Activated naive CD4-positive, alpha-beta T cell treated with anti-CD3 and anti-CD28 coated beads for 36 hours (primary cell): ENCODE measurements around the gene ITGB4. TPM values are rescaled to one million over a fixed set of nuclear protein-coding genes. Genes with fewer than 3 reads are reported as not detected.
A peak's percentile ranks its signal among the peaks of the same experiment; 100 is the strongest.

Experiments used
- CTCF ChIA-PET: fragments of 350-600 bp; sonication (Branson Sonifier 250); formaldehyde crosslinking; loops from one replicate; lab custom pipeline; 2021; ENCODE audit warnings: antibody characterized with exemption; lab: Charles Lee
- DNase-seq: peaks from one replicate; pipeline ENCODE4 v3.0.0-alpha.2; 2020
- H3K27ac Mint-ChIP-seq: one replicate; pipeline ENCODE4 v1.8.0; 2021; ENCODE audit warnings: mild to moderate bottlenecking, mixed read lengths
- H3K27me3 Mint-ChIP-seq: one replicate; pipeline ENCODE4 v1.8.0; 2021; ENCODE audit warnings: low read depth, mixed read lengths
- H3K36me3 Mint-ChIP-seq: one replicate; pipeline ENCODE4 v1.8.0; 2021; ENCODE audit warnings: low read depth, mixed read lengths
- H3K4me1 Mint-ChIP-seq: one replicate; pipeline ENCODE4 v1.8.0; 2021; ENCODE audit warnings: low read depth, mixed read lengths
- H3K4me3 Mint-ChIP-seq: one replicate; pipeline ENCODE4 v1.8.0; 2021; ENCODE audit warnings: mild to moderate bottlenecking, moderate library complexity, mixed read lengths
- H3K9me3 Mint-ChIP-seq: one replicate; pipeline ENCODE4 v1.8.0; 2021; ENCODE audit warnings: mixed read lengths
- intact Hi-C: fragments of 100-400 bp; cut with micrococcal nuclease; formaldehyde crosslinking; loops from one replicate; pipeline ENCODE4 v1.15.1; 2023
- total RNA-seq, 2 experiments: library from RNA; stranded (reverse); gene quantifications; one replicate each; pipeline ENCODE4 v1.2.3, GENCODE V29; 2021

Gene ITGB4
- total RNA-seq, 2 experiments from 2014 or later, result 0.83 to 1.0 TPM

DNA sequence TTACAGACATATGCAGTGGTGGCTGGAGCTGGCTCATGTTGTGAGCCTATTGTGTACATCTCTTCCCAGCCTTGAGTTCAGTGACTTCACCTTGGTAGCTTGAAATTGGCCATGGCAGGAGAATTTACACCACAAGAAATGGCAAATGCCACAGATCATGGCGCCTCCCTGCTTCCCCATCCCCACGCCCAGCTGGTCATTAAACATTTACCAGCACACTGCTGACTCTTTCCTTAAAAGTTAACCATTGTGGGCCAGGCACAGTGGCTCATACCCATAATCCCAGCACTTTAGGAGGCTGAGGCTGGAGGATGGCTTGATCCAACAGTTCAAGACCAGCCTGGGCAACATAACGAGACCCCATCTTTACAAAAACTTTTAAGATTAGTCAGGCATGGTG is 22.6 kb upstream of the ITGB4 start:
- Mint-ChIP-seq H3K36me3 (peaks cover 20% of the 10 kb centered on the region), H3K27me3 (no peaks in the 10 kb centered on the region), H3K4me3 (no peak overlapping the region), H3K9me3 (no peaks in the 10 kb centered on the region), H3K4me1 (no peaks in the 10 kb centered on the region), H3K27ac (no peak overlapping the region)
- no peak for DNase-seq
- CTCF ChIA-PET, result interaction anchor here (0.9 to 1.2 kb wide), 3 partner anchors 50 to 110 kb away, joined by 3 read pairs; no protein-coding TSS in a partner anchor
- intact Hi-C loops, result no loop called here

DNA sequence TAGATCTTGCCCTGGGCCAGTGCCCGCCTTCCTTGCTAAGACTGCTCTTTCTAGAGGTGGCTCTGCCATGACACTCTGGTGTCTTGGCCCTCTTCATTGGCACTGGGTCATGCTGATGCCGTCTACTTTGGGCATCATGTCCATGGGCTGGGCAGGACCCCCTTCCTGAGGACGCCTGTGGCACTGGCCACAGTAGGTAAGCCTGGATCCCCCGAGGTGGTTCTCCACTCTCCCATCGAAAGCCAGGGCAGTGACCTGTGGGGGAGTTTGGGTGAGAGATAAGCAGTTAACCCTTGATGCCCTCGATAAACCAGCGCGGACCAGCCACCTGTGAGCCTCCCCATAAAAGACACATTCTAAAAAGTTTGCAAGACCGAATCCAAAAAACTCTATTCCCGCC is 20.0 kb upstream of the ITGB4 start:
- Mint-ChIP-seq H3K9me3 (no peaks in the 10 kb centered on the region), H3K27me3 (no peaks in the 10 kb centered on the region), H3K27ac (no peak overlapping the region), H3K36me3 (peaks cover 14% of the 10 kb centered on the region), H3K4me3 (no peak overlapping the region), H3K4me1 (no peaks in the 10 kb centered on the region)
- intact Hi-C loops, result no loop called here
- CTCF ChIA-PET, result no interaction called here
- DNase-seq, result no peak

GRCh38 chr17:75703191-75703590 is 18.1 kb upstream of the ITGB4 start:
- intact Hi-C loops, result no loop called here
- Mint-ChIP-seq H3K27ac (no peak overlapping the region), H3K9me3 (no peaks in the 10 kb centered on the region), H3K4me3 (no peak overlapping the region), H3K27me3 (no peaks in the 10 kb centered on the region), H3K4me1 (no peaks in the 10 kb centered on the region), H3K36me3 (peaks cover 19% of the 10 kb centered on the region)
- no peak for DNase-seq
- CTCF ChIA-PET, result interaction anchor here (0.8 to 1.0 kb wide), 3 partner anchors 23 to 71 kb away, joined by 3 to 5 read pairs (median 3); no protein-coding TSS in a partner anchor

DNA sequence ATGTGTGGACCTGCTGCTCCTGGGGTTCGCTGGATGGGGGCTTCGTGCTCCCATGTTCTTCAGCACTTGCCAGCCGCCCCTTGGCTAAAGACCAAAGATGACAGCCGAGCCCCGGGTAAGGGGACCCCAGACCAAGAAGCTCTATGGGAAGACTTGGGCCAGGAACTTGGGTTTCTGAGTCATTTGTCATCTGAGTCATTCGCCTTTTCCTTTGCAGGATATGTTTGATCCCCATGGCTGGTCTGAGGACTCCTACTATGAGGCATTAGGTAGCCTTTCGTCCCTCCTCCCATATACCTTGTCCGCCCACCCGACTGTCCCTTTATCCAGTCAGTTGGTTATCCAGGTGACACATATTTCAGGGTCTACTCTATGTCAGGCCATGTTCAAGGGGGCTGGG is 17.7 kb upstream of the ITGB4 start:
- intact Hi-C loops, result no loop called here
- Mint-ChIP-seq H3K4me3 (no peak overlapping the region), H3K27ac (no peak overlapping the region), H3K36me3 (peaks cover 19% of the 10 kb centered on the region), H3K4me1 (no peaks in the 10 kb centered on the region), H3K9me3 (no peaks in the 10 kb centered on the region), H3K27me3 (no peaks in the 10 kb centered on the region)
- CTCF ChIA-PET, result interaction anchor here (0.8 to 1.0 kb wide), 2 partner anchors 44 to 71 kb away, joined by 3 to 5 read pairs; no protein-coding TSS in a partner anchor
- no peak for DNase-seq

DNA sequence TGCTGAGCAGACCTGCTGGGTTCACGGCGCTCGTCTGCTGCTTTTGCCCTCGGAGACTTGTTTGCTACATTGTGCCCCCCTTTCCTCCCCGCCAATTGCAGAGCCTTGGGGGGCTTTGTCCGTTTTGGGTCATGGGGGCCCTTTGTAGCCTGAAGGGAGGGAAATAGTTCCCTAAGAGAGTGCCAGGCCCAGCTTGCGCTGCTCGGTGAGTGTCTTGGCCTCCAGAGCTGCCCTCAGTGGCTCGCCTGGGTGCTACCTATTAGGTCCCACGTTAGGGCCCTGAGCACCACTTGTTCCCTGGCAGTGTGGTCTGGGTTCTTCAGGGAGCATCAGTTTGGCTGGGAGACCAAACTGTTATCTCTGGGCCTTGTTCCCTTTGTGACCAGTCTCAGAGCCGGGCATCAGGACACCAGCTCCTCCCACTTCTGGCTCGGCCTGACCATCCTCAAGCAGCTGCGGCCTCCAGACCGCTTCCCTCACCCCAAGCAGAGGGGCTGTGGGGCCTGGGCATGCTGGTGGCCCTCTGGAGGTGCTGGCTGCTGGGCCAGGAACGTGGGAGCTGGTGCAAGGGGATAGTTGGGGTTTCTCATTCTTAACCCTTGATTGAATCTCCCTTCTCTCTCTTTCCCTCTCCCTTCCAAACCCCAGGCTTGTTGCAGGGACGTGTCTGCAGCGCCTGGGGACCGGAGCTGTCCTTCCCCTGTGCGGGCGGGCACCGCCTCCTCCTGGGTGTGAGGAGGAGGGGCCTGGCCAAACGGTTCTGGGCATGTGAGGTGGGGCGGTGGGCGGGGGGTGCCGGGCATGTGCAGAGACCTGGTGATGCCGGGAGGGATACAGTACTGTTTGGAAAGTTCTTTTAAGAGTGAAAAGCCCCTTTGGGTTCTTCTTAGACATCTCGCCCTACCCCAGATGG is 16.0 kb upstream of the ITGB4 start:
- Mint-ChIP-seq H3K4me1 (no peaks in the 10 kb centered on the region), H3K27me3 (no peaks in the 10 kb centered on the region), H3K4me3 (no peak overlapping the region), H3K27ac (no peak overlapping the region), H3K9me3 (no peaks in the 10 kb centered on the region), H3K36me3 (peaks cover 15% of the 10 kb centered on the region)
- intact Hi-C loops, result no loop called here
- CTCF ChIA-PET, result no interaction called here
- DNase-seq, result no peak

GRCh38 chr17:75706042-75706728 is 15.1 kb upstream of the ITGB4 start:
- no peak overlapping the region for H3K27ac Mint-ChIP-seq

GRCh38 chr17:75707079-75707571 is 14.1 kb upstream of the ITGB4 start:
- no peak for DNase-seq
- no peaks in the 10 kb centered on the region for H3K4me1 Mint-ChIP-seq
- H3K36me3 Mint-ChIP-seq, result peaks cover 6% of the 10 kb centered on the region
- H3K27ac Mint-ChIP-seq, result no peak overlapping the region
- H3K27me3 Mint-ChIP-seq, result no peaks in the 10 kb centered on the region
- H3K4me3 Mint-ChIP-seq, result no peak overlapping the region
- no peaks in the 10 kb centered on the region for H3K9me3 Mint-ChIP-seq
- CTCF ChIA-PET, result interaction anchor here (1.0 kb wide), 1 partner anchor 41 kb away, joined by 3 read pairs; no protein-coding TSS in a partner anchor
- intact Hi-C loops, result no loop called here

More at GRCh38 chr17:75706042-75706728, 15.1 kb upstream of the ITGB4 start:
- Mint-ChIP-seq H3K4me1 (no peaks in the 10 kb centered on the region), H3K36me3 (peaks cover 9% of the 10 kb centered on the region), H3K27me3 (no peaks in the 10 kb centered on the region), H3K9me3 (no peaks in the 10 kb centered on the region), H3K4me3 (no peak overlapping the region)
- intact Hi-C loops, result no loop called here
- no peak for DNase-seq
- CTCF ChIA-PET, result no interaction called here

DNA sequence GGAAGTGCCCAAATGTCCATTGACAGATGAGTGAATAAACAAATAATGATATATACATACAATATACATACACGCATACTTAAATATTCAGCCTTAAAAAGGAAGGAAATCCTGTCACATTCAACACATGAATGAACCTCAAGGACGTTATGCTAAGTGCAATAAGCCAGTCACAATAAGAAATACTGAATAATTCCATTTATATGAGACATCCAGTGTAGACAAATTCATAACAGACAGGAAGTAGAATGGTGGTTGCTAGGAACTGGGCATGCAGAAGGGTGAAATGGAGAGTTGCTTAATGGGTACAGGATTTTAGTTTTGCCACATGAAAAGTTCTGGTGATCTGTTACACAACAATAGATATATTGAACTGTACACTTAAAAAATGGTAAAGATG is 8.8 kb upstream of the ITGB4 start:
- peaks cover 1% of the 10 kb centered on the region for H3K27me3 Mint-ChIP-seq
- no peak for DNase-seq
- CTCF ChIA-PET, result interaction anchor here (1.6 kb wide), 1 partner anchor 35 kb away, joined by 3 read pairs; no protein-coding TSS in a partner anchor

GRCh38 chr17:75719732-75720131 is 1.5 kb upstream of the ITGB4 start:
- intact Hi-C loops, result loop anchor here (5.0 kb wide), 1 partner anchor 32 kb away; no protein-coding TSS in a partner anchor
- no peak for DNase-seq
- Mint-ChIP-seq H3K27me3 (peaks cover 6% of the 10 kb centered on the region), H3K4me3 (peak overlapping the region; percentile 67), H3K9me3 (no peaks in the 10 kb centered on the region), H3K4me1 (peaks cover 2% of the 10 kb centered on the region), H3K27ac (no peak overlapping the region), H3K36me3 (no peaks in the 10 kb centered on the region)
- CTCF ChIA-PET, result no interaction called here

More for the DNA sequence above, 8.8 kb upstream of the ITGB4 start:
- Mint-ChIP-seq H3K4me3 (no peak overlapping the region), H3K4me1 (no peaks in the 10 kb centered on the region), H3K9me3 (no peaks in the 10 kb centered on the region), H3K27ac (no peak overlapping the region), H3K36me3 (peaks cover 2% of the 10 kb centered on the region)
- intact Hi-C loops, result no loop called here

GRCh38 chr17:75721463-75722011 is 278 bp downstream of the ITGB4 start:
- Mint-ChIP-seq H3K36me3 (no peaks in the 10 kb centered on the region), H3K4me3 (no peak overlapping the region), H3K4me1 (peaks cover 2% of the 10 kb centered on the region), H3K9me3 (no peaks in the 10 kb centered on the region), H3K27me3 (peaks cover 5% of the 10 kb centered on the region), H3K27ac (no peak overlapping the region)
- DNase-seq, result no peak
- intact Hi-C loops, result loop anchor here (5.0 kb wide), 1 partner anchor 34 kb away; no protein-coding TSS in a partner anchor
- CTCF ChIA-PET, result interaction anchor here (1.0 kb wide), 1 partner anchor 28 kb away, joined by 4 read pairs; no protein-coding TSS in a partner anchor

DNA sequence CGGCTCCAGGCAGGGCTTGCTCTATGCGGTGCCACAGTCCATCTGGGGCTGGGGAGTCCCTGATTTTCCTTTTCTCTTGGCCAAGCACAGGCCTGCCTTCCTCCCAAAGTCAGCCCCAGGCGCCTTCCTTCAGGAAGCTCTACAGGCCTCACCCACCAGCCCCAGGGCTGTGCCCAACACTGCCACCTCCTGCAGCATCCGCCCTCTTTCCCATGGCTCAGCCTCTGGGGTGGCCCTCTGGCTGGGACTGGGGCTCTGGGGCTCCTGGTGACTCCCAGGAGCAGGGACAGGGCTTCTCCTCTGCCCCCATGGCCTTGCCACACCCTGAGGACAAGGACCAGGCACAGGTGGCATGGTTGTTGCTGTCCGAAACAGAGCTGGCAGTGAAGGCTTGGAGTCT is 817 bp downstream of the ITGB4 start:
- Mint-ChIP-seq H3K36me3 (no peaks in the 10 kb centered on the region), H3K27ac (no peak overlapping the region), H3K9me3 (no peaks in the 10 kb centered on the region), H3K4me3 (peak overlapping the region; percentile 32), H3K27me3 (peaks cover 5% of the 10 kb centered on the region), H3K4me1 (peaks cover 2% of the 10 kb centered on the region)
- CTCF ChIA-PET, result interaction anchor here (1.0 kb wide), 1 partner anchor 27 kb away, joined by 4 read pairs; no protein-coding TSS in a partner anchor
- intact Hi-C loops, result loop anchor here (5.0 kb wide), 1 partner anchor 35 kb away; no protein-coding TSS in a partner anchor
- no peak for DNase-seq
